Kidney tubule cell (primary cell): Measurements from ENCODE around the gene KLHDC10.
"Not testable (repeated sequence)": the region's sequence is repeated elsewhere in the genome, so short reads cannot be mapped to it uniquely, and the experiment has no call there.

Experiments used
- DNase-seq: peaks from one replicate; pipeline ENCODE4 v3.0.0-alpha.2; 2018; ENCODE audit warnings: low spot score

The KLHDC10 gene

GRCh38 chr7:130069978-130070860, at the start of gene KLHDC10:
Gene KLHDC10, plus strand, starts transcription at chr7:130070534. Its CDS starts 110 bp downstream, at chr7:130070644.
- DNase-seq, result peak; percentile 99

GRCh38 chr7:130021105-130021834, 49.1 kb upstream of the KLHDC10 start:
- DNase-seq, result no peak

GRCh38 chr7:130022115-130022514, 48.2 kb upstream of the KLHDC10 start:
- DNase-seq, result no peak

- DNase-seq, result no peak
These were observed 47.6 kb upstream of the KLHDC10 start for GRCh38 chr7:130022623-130023175.

- no peak for DNase-seq
These were observed 45.9 kb upstream of the KLHDC10 start for GRCh38 chr7:130024390-130024789.

- no peak for DNase-seq
These were observed 37.6 kb upstream of the KLHDC10 start for GRCh38 chr7:130032698-130033097.

- no peak for DNase-seq
These were observed 32.6 kb upstream of the KLHDC10 start for GRCh38 chr7:130037703-130038102.

GRCh38 chr7:130040576-130040975, 29.8 kb upstream of the KLHDC10 start:
- no peak for DNase-seq

GRCh38 chr7:130047831-130048230, 22.5 kb upstream of the KLHDC10 start:
- DNase-seq, result peak; percentile 22

GRCh38 chr7:130048906-130049305, 21.4 kb upstream of the KLHDC10 start:
- peak; percentile 61 for DNase-seq

GRCh38 chr7:130052250-130052649, 18.1 kb upstream of the KLHDC10 start:
- DNase-seq, result not testable (repeated sequence)

- DNase-seq, result not testable (repeated sequence)
These were observed 15.1 kb upstream of the KLHDC10 start for GRCh38 chr7:130055198-130055597.

GRCh38 chr7:130062246-130062645, 8.1 kb upstream of the KLHDC10 start:
- DNase-seq, result no peak

GRCh38 chr7:130063036-130063435, 7.3 kb upstream of the KLHDC10 start:
- DNase-seq, result peak; percentile 54

GRCh38 chr7:130064580-130064926, 5.8 kb upstream of the KLHDC10 start:
- DNase-seq, result not testable (repeated sequence)

- no peak for DNase-seq
These were observed 4.7 kb upstream of the KLHDC10 start for GRCh38 chr7:130065500-130066152.

- no peak for DNase-seq
These were observed 956 bp upstream of the KLHDC10 start for GRCh38 chr7:130069179-130069977.

GRCh38 chr7:130070861-130071622, 708 bp downstream of the KLHDC10 start:
- DNase-seq, result peak; percentile 31

GRCh38 chr7:130071701-130072622, 1.6 kb downstream of the KLHDC10 start:
- peak; percentile 87 for DNase-seq
